ENCODE results near the gene NOL8. TPM values are rescaled to one million over a fixed set of nuclear protein-coding genes. Genes with fewer than 3 reads are reported as not detected.
A peak's percentile ranks its signal among the peaks of the same experiment; 100 is the strongest.

Gene NOL8
- 10.9 and 13.9 TPM in 2 replicates for total RNA-seq (2014; rRNA removed; shearing (Covaris generic))

GRCh38 chr9:92325269-92325990 lies at the start of gene NOL8, which contains the start of gene CENPP:
TSS of gene NOL8 (minus strand) at chr9:92325350. CDS start at chr9:92324161, 1,189 bp downstream.
TSS of gene CENPP (plus strand) at chr9:92325953.
- peak; percentile 88 for DNase-seq (ENCODE audit: low read depth)

DNA sequence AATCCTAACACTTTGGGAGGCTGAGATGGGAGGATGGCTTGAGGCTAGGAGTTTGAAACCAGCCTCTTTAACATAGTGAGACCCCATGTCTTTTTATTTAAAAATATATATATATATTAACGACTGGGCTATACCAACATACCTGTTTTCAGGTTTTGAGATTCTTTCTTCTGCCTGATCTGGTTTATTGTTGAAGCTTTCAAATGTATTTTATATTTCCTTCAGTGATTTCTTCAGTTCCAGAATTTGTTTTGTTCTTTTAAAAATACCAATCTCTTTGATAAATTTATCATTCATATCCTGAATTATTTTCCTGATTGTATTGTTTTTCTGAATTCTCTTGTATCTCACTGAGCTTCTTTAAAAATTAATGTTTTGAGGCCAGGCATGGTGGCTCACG lies 48.0 kb upstream of the NOL8 start:
- no peak for DNase-seq (ENCODE audit: low read depth)

- no peak for DNase-seq (ENCODE audit: low read depth)
Measured at GRCh38 chr9:92369075-92369474, 43.9 kb upstream of the NOL8 start.

DNA sequence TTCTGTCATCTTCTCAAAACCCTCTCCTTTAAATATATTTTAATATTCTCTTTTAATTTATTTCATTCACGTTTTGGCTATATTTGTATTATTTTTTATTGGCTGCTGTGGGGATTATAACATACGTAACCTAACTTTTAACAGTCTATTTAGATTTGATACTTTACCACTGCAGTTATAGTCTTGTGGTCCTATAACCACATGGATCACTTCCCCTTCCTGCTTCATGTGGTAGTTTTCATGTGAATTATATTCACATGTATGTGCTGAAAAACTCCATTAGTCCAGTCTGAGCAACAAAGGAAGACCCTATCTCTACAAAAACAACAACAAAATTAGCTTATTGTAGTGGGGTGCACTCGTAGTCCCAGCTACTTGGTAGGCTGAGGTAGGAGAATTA lies 34.9 kb upstream of the NOL8 start:
- no peak for DNase-seq (ENCODE audit: low read depth)

GRCh38 chr9:92359394-92359995 lies 34.3 kb upstream of the NOL8 start:
- no peak for DNase-seq (ENCODE audit: low read depth)

- no peak for DNase-seq (ENCODE audit: low read depth)
Measured at GRCh38 chr9:92353051-92353450, 27.9 kb upstream of the NOL8 start.

GRCh38 chr9:92350740-92351133 lies 25.6 kb upstream of the NOL8 start:
- DNase-seq (ENCODE audit: low read depth), result no peak

DNA sequence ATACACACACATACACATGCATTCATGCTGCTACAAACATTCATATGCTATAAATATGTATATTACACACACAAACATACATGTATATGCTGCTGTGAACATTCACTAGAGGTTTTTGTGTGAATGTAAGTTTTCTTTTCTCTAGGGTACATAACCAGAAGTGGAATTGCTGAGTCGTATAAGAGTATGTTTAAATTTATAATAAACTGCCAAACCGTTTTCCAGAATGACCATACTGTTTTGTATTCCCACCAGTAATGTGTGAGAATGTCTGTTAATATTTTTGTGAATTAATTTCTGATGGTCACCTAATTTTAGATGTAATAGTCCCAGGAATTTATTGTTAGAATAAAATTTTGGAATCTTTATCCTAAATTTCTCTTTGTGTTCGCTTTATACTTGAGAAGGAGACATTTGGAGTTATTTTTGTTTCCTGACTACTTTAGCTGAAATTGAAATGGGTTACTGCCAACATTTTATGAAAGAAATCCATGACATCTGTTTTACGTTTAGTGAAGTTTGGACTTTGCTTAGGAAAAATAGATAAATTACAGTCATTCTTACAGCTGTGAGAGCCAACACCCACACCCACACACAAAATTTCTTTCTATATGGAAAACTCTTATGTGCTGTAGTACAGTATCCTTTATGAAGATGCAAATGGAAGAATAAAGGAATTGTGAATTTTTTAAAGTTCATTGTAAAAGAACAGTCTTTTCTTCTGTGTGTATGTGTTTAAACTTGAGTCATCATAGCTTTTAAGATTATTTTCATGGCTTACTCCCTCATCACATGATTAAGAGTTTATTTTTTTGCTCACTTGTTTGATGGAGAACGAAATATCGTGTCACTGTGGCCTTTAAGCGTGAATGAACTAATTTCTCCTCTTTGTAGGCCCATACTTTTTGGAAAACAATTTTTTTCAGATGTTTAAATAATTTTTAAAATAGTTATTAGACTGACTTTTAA lies 24.9 kb upstream of the NOL8 start:
- peak; percentile 16 for DNase-seq (ENCODE audit: low read depth)

- no peak for DNase-seq (ENCODE audit: low read depth)
Measured at GRCh38 chr9:92345582-92345981, 20.4 kb upstream of the NOL8 start.

GRCh38 chr9:92342825-92343488 lies 17.8 kb upstream of the NOL8 start:
- DNase-seq (ENCODE audit: low read depth), result no peak

- DNase-seq (ENCODE audit: low read depth), result peak; percentile 36
Measured at GRCh38 chr9:92341578-92341977, 16.4 kb upstream of the NOL8 start.

DNA sequence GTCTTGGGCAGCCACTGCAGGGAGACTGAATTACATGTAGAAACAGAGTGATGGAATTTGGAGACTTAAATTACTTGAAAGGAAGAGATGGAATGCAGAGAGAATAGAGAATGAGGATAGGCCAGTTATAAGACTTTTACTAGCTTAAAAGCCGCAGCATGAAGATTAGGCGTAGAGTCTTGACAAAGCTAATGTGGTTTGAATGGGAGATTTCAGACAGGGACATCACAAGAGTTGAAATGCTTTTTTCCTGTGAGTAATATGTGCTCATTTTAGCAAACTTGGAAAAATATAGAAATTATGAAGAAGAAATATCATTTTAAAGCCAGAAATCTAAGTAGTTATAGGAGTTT lies 8.1 kb upstream of the NOL8 start:
- DNase-seq (ENCODE audit: low read depth), result no peak

GRCh38 chr9:92332577-92333281 lies 7.6 kb upstream of the NOL8 start:
- peak; percentile 11 for DNase-seq (ENCODE audit: low read depth)

GRCh38 chr9:92328225-92328624 lies 3.1 kb upstream of the NOL8 start:
- DNase-seq (ENCODE audit: low read depth), result peak; percentile 46

- DNase-seq (ENCODE audit: low read depth), result no peak
Measured at GRCh38 chr9:92327283-92327850, 2.2 kb upstream of the NOL8 start.

DNA sequence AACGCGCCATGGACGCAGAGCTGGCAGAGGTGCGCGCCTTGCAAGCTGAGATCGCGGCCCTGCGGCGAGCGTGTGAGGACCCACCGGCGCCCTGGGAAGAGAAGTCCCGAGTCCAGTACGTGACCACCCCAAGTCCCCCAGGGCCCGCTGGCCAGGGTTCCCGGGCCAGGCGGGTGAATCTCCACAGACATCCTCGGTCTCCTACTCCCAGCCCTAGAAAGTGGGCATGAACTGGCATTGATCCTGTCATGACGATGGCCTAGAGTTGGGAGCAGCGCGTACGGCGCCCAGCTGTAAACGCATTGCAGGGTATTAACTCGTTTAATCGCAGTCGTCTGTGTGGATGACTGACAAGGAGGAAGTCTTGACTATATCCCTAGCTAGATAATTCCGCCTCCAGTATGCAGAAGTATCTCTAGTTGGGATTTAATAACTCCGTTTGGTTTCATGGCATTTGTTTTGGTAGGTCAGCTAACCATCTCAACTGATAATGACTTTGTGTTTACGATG lies 896 bp upstream of the NOL8 start:
- no peak for DNase-seq (ENCODE audit: low read depth)

DNA sequence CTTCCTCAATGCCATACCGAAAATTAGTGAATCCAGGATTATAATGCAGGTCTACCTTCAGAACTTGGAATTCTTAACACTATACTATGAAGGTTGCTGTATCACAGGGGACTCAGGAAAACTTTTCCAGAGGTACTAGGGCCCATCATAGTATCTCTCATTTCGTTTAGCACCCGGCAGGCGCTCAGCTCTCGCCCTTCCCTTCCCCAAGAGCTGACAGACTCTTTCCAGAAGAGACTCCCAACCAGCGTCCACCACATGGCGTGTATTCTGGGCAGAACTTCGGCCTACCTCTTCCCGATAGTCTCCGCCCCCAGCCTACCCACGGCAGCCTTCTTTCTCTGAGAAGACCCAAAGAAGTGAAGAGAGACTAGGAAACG lies 271 bp downstream of the NOL8 start:
- no peak for DNase-seq (ENCODE audit: low read depth)

GRCh38 chr9:92324431-92324830 lies 719 bp downstream of the NOL8 start:
- no peak for DNase-seq (ENCODE audit: low read depth)

DNA sequence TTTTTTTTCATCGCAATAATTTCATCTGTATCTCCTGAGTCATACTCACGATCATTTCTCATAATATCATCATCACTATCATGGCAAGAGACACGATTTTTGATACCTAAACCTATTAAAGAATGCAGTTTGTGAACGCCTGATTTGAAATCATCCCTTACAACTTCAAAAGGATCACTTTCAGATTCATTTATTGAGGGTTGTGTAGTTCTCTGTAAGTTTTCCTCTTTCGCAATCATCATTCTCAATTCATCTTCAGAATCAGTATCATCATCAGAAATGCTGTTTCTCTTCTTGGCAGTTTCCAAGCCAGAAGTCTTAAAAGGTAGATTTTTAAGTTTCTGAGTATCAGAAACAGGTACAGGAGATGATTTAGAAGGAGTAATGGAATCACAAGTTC lies 9.7 kb downstream of the NOL8 start:
- DNase-seq (ENCODE audit: low read depth), result no peak

DNA sequence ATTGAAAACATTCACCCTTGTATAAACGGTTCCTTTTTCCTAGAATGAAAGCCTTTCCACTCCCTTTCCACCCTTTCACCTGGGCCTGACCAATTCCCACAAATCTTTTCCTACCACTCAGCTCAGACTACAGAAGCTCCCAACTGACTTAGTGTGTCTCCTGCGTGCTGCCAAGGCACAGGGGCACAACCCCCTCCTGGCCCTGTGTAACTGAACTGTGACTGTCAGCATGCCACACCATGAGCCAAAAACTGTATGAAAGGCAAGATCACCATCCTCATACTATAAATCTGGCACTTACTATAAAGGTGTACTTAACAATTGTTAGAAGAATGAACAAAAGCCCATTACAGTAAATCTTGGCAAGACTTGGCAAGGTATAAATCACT lies 11.5 kb downstream of the NOL8 start:
- DNase-seq (ENCODE audit: low read depth), result no peak
